Esophagus muscularis mucosa (tissue), 3 donors: ENCODE results near the gene C22orf15.

Experiments used
- POLR2A ChIP-seq: fragments of 450-650 bp; IDR thresholded peaks from one replicate; pipeline ENCODE4 v1.6.1; 2017; ENCODE audit warnings: antibody characterized with exemption, moderate library complexity, mild to moderate bottlenecking, low read depth
- TF ChIP-seq, protein P1 (sequence below), 3 experiments: fragments of 200-600 bp in 2 of 3; fragments of 450-650 bp in 1 of 3; sonication (generic) in 2 of 3; IDR thresholded peaks; one replicate each; pipeline ENCODE4 v1.5.1; 2017 to 2019; ENCODE audit warnings: antibody characterized with exemption in 3 of 3, mild to moderate bottlenecking in 2 of 3, moderate library complexity in 1 of 3

DNA sequence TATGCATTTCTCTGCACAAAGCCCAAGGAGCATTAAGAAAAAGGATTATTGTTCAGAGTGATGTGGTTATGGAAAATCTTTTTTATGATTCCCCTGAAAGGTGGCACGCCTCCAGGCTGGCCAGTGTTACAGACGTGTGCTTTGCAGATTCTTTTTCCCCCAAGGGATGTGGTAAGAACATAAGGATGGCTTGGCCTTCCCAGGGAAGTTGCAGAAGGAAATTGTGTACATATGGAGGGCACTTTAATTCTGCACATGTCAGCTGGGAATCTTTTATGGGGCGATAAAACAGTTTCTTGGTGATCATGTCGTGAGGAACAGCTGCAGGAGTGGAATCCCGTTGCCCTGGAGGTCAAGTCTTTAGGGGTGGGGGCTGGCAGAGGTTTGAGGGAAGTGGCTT lies 33.7 kb downstream of the C22orf15 start:
- TF ChIP-seq, protein P1, sequence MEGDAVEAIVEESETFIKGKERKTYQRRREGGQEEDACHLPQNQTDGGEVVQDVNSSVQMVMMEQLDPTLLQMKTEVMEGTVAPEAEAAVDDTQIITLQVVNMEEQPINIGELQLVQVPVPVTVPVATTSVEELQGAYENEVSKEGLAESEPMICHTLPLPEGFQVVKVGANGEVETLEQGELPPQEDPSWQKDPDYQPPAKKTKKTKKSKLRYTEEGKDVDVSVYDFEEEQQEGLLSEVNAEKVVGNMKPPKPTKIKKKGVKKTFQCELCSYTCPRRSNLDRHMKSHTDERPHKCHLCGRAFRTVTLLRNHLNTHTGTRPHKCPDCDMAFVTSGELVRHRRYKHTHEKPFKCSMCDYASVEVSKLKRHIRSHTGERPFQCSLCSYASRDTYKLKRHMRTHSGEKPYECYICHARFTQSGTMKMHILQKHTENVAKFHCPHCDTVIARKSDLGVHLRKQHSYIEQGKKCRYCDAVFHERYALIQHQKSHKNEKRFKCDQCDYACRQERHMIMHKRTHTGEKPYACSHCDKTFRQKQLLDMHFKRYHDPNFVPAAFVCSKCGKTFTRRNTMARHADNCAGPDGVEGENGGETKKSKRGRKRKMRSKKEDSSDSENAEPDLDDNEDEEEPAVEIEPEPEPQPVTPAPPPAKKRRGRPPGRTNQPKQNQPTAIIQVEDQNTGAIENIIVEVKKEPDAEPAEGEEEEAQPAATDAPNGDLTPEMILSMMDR (IDR thresholded peaks at IDR 0.05): no peak
- no peak for TF ChIP-seq POLR2A
